LNCaP clone FGC (cell line): ENCODE results near the gene FCER2.

Source experiments
- DNase-seq: peaks from one replicate; pipeline ENCODE4 v3.0.0-alpha.2; 2011; ENCODE audit warnings: low read depth
- H3K4me3 ChIP-seq: 2 replicates; pipeline ENCODE4 v1.5.1; 2011; ENCODE audit warnings: mild to moderate bottlenecking, low read depth, low read length, control low read depth
- CTCF ChIP-seq: IDR thresholded peaks from 2 replicates; pipeline ENCODE4 v1.5.1; 2012; ENCODE audit warnings: mild to moderate bottlenecking; ENCODE audit not compliant: control insufficient read depth, insufficient read depth; ENCODE audit errors: extremely low read depth

FCER2 gene

GRCh38 chr19:7710616-7711015 is 8.7 kb upstream of the FCER2 start:
- no peak overlapping the region for H3K4me3 ChIP-seq
- no peak for DNase-seq
- no peak for TF ChIP-seq CTCF

GRCh38 chr19:7709932-7710460 is 8.1 kb upstream of the FCER2 start:
- TF ChIP-seq CTCF: no peak
- no peak for DNase-seq

GRCh38 chr19:7706955-7707456 is 5.1 kb upstream of the FCER2 start:
- no peak for TF ChIP-seq CTCF
- no peak overlapping the region for H3K4me3 ChIP-seq
- no peak for DNase-seq

More at GRCh38 chr19:7709932-7710460, 8.1 kb upstream of the FCER2 start:
- H3K4me3 ChIP-seq: no peak overlapping the region

GRCh38 chr19:7706188-7706954 is 4.4 kb upstream of the FCER2 start:
- no peak for DNase-seq
- TF ChIP-seq CTCF: no peak
- H3K4me3 ChIP-seq: no peak overlapping the region

GRCh38 chr19:7705387-7706187 is 3.7 kb upstream of the FCER2 start:
- no peak overlapping the region for H3K4me3 ChIP-seq
- DNase-seq: no peak

More at GRCh38 chr19:7705387-7706187, 3.7 kb upstream of the FCER2 start:
- no peak for TF ChIP-seq CTCF
